Suprapubic skin (tissue), 3 donors: ENCODE data around the gene RNF141.

Source experiments
- POLR2A ChIP-seq, 2 donors: fragments of 450-650 bp; IDR thresholded peaks; one replicate each; pipeline ENCODE4 v1.6.1; 2017; ENCODE audit warnings: antibody characterized with exemption in 2 of 2, mild to moderate bottlenecking in 2 of 2, moderate library complexity in 2 of 2
- TF ChIP-seq, protein P1 (sequence below), 2 donors: fragments of 200-600 bp in 1 of 2; fragments of 450-650 bp in 1 of 2; sonication (generic) in 1 of 2; IDR thresholded peaks; one replicate each; pipeline ENCODE4 v1.5.1; 2016 to 2019; ENCODE audit warnings: antibody characterized with exemption in 2 of 2, mild to moderate bottlenecking in 1 of 2, moderate library complexity in 1 of 2

DNA sequence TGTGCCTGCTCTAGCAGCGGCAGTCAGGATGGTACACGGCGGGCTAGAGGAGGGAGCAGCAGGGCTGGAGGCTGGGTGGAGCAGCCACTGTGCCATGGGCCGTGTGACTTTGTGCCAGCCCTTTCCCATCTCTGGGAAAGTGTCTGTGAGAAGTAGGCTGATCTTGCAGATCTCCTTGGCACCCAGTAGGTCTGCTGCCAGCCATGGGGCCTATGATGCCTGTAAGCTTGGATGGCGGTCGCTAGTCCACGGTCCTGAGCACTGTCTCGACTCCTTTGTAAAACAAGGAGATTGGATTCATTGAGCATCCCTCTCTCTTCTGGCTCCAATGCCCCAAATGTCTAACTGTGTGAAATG, 63.3 kb downstream of the RNF141 start:
- no peak for TF ChIP-seq POLR2A (IDR thresholded peaks at IDR 0.05)
- TF ChIP-seq, protein P1, sequence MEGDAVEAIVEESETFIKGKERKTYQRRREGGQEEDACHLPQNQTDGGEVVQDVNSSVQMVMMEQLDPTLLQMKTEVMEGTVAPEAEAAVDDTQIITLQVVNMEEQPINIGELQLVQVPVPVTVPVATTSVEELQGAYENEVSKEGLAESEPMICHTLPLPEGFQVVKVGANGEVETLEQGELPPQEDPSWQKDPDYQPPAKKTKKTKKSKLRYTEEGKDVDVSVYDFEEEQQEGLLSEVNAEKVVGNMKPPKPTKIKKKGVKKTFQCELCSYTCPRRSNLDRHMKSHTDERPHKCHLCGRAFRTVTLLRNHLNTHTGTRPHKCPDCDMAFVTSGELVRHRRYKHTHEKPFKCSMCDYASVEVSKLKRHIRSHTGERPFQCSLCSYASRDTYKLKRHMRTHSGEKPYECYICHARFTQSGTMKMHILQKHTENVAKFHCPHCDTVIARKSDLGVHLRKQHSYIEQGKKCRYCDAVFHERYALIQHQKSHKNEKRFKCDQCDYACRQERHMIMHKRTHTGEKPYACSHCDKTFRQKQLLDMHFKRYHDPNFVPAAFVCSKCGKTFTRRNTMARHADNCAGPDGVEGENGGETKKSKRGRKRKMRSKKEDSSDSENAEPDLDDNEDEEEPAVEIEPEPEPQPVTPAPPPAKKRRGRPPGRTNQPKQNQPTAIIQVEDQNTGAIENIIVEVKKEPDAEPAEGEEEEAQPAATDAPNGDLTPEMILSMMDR (IDR thresholded peaks at IDR 0.05): no peak
